Measurements from ENCODE around the gene ENDOU. TPM values are rescaled to one million over a fixed set of nuclear protein-coding genes. Genes with fewer than 3 reads are reported as not detected.

Gene ENDOU
- total RNA-seq, 4 donors from 2014 or later: 0.28 to 0.64 TPM; not detected in 2

- Histone ChIP-seq H3K4me1 (peaks cover 0 to 3% of the 10 kb centered on the region in 2 donors), H3K36me3 (no peaks in the 10 kb centered on the region), H3K4me3 (peak overlapping the region; percentile 51 to 60), H3K9me3 (no peaks in the 10 kb centered on the region), H3K27me3 (no peaks in the 10 kb centered on the region), H3K27ac (peak overlapping the region; percentile 77 to 86)
- no peak for DNase-seq
- intact Hi-C loops (cut with DNase I; ENCODE audit: low total_unique reads): no loop called here
- TF ChIP-seq POLR2A (IDR thresholded peaks at IDR 0.05): no peak
- TF ChIP-seq CTCF (IDR thresholded peaks at IDR 0.05): no peak
Observed at GRCh38 chr12:47757364-47757839, 32.1 kb upstream of the ENDOU start.

DNA sequence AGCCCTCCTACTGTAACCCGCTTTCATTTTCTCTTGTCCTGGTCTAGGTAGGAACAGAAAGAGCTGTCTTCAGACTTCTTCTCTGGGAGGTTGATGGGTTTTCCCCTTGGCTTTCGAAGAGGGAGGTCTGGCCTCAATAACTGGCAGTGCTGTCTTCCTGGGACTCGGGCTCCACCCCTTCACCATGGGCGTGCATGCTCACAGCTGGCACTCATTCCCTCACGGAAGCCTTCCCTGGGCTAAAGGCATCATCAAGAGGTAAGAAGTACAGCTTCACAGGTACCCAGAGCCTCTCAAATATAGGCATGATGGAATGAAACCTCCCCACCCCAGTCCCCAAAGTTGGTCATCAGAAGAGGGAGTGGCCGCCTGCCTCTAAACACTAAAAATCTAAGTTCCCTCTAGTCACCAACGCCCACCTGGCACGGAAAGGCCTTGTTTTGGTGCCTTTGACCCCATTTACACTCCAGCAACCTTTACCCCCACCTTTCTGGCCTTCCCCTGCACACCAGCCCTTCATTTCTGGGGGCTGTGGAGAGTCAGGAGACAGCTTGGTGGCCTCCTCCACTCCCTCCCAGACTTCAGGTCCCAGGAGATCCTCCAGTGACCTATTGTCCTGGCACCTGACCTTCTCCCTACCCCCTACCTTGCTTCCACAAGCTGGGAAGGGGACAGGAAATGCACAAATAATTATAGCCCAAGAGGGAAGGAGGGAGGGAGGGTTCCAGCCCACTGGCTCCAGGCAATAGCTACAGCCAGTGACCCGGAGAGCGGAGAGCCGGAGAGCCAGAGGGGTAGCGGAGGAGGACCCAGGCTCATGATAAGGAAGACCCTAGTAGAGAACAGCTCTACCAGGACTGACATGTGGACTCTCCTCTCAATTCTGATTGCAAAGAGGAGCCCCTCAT lies 30.6 kb upstream of the ENDOU start:
- DNase-seq: no peak
- no peaks in the 10 kb centered on the region for H3K27me3 ChIP-seq
- peaks cover 0 to 3% of the 10 kb centered on the region in 2 donors for H3K4me1 ChIP-seq
- peak overlapping the region; percentile 35 to 39 for H3K27ac ChIP-seq
- peak overlapping the region in 1 of 2 donors; percentile 5 for H3K4me3 ChIP-seq
- no peaks in the 10 kb centered on the region for H3K9me3 ChIP-seq
- intact Hi-C loops (cut with DNase I; ENCODE audit: low total_unique reads): no loop called here
- TF ChIP-seq POLR2A (IDR thresholded peaks at IDR 0.05): no peak
- TF ChIP-seq CTCF (IDR thresholded peaks at IDR 0.05): no peak
- H3K36me3 ChIP-seq: no peaks in the 10 kb centered on the region

- Histone ChIP-seq H3K4me1 (peaks cover 0 to 3% of the 10 kb centered on the region in 2 donors), H3K9me3 (no peaks in the 10 kb centered on the region), H3K4me3 (no peak overlapping the region), H3K27me3 (no peaks in the 10 kb centered on the region), H3K36me3 (no peaks in the 10 kb centered on the region), H3K27ac (peak overlapping the region; percentile 41 to 56)
- TF ChIP-seq POLR2A (IDR thresholded peaks at IDR 0.05): no peak
- TF ChIP-seq CTCF (IDR thresholded peaks at IDR 0.05): no peak
- intact Hi-C loops (cut with DNase I; ENCODE audit: low total_unique reads): no loop called here
- DNase-seq: no peak
Observed at GRCh38 chr12:47754881-47755280, 29.6 kb upstream of the ENDOU start.

DNA sequence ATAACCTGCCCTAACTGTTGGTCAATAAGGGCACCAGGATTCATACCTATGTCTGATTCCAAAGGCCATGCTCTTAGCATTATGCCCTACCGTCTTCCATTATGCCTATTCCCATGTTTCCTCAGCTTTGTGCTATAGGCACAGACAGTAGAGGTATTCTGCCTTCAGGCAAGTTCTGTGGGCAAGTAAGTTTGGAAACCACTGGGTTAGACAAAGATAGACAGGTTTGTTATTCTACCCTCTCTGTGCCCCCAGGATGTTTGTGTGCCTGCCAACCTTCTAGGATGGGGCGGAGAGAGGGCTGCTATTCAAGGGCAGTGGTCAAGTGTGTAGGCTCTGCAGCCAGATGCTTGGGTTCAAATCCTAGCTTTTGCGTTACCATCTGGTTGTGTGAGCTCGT lies 28.8 kb upstream of the ENDOU start:
- Histone ChIP-seq H3K36me3 (no peaks in the 10 kb centered on the region), H3K27ac (peak overlapping the region; percentile 41 to 56), H3K9me3 (no peaks in the 10 kb centered on the region), H3K4me1 (peaks cover 0 to 3% of the 10 kb centered on the region in 2 donors), H3K4me3 (no peak overlapping the region), H3K27me3 (no peaks in the 10 kb centered on the region)
- TF ChIP-seq CTCF (IDR thresholded peaks at IDR 0.05): no peak
- no peak for TF ChIP-seq POLR2A (IDR thresholded peaks at IDR 0.05)
- no peak for DNase-seq
- intact Hi-C loops (cut with DNase I; ENCODE audit: low total_unique reads): no loop called here
